Globus pallidus (tissue), 1 donor: ENCODE results near the gene OR13J1.

Experiments used
- DNase-seq: peaks from one replicate; pipeline ENCODE4 v3.0.0-alpha.2; 2015; ENCODE audit warnings: low spot score

Gene OR13J1

DNA sequence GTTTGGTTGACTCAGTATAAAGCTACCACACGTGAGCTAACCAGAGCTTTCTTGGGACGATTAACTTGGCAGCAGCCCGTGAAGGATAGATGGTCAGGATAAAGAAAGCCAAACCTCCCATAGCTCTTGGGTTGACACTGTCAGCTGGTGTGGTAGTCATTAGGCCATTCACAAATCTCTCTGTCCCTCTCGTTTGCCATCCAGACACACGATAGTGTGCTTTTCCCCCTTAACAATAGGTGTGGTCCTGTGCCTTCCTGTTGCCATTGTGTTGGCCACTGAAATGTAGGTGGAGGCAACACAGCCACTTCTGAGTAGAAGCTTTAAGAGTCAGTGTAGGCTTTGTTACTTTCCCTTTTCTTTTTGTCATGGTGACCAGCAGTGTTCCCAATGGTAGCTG, 11.7 kb downstream of the OR13J1 start:
- no peak for DNase-seq

DNA sequence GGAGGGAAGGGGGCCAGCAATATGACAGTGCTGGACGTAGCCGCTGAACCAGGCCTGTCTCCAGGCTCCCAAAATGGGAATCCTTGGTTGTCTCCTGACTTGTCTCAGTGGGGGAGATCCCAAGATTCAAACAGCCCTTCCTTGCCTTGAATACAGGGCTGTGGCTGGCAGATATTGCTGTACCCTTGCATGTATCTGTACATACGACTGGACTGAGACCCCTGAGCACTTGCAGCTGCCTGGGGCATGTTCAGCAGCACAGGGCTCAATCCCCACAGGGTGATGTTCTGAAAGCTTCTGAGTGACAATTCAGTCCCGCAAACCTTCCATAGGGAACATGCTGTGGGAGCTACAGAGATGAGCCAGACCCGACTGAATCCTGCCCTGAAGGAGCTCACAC, 13.3 kb downstream of the OR13J1 start:
- DNase-seq, result no peak

DNA sequence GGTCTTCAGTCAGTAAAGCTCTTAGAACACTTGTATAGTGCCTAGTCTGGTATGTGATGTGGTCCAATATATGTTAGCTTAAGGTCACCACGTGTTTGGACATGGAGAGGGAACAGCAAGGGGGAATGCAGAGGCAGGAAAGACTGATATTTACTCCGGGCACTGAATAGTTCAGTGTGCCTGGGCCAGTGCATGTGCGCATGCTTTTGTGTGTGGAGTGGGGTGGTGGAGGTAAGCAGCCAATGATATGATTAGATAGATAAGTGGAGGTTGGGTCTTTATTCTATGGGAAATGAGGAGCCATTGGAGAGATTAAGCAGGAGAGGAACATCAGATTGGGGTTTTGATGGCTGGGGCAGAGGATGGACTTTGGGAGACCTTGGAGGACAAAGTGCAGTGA, 14.0 kb downstream of the OR13J1 start:
- DNase-seq, result no peak

DNA sequence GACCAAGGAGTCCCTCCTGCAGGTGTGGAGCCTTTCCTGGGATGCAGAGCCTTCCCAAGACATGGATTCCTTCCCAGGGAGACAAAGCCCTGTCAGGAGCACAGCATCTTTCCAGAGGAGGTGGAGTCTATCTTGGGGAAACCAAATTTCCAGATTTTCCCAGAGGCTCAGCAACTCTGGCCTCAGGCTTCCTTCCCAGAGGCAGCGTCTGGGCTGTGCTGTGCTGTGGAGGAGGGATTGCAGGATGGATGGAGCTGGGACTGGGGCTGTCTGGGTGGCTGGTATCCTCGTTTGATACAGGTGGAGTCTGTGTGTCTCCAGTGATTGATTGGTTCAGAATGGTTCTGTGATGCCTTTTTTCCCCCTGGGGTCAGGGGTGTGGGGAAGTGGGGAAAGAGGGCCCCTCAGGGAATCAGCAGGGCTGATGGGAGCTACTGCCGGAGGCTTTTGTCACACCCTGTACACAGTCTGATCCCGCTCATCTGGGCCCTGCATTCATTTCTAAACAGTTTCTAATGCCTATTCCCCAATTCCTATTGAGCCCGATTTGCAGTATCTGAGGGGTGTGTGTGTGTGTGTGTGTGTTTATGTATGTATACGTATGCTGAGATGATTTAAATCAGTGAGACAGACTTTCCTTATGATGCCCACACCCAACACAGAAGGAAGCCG, 16.0 kb downstream of the OR13J1 start:
- DNase-seq, result no peak

GRCh38 chr9:35852876-35853865, 17.0 kb downstream of the OR13J1 start:
- DNase-seq, result no peak

GRCh38 chr9:35852267-35852815, 17.9 kb downstream of the OR13J1 start:
- no peak for DNase-seq

DNA sequence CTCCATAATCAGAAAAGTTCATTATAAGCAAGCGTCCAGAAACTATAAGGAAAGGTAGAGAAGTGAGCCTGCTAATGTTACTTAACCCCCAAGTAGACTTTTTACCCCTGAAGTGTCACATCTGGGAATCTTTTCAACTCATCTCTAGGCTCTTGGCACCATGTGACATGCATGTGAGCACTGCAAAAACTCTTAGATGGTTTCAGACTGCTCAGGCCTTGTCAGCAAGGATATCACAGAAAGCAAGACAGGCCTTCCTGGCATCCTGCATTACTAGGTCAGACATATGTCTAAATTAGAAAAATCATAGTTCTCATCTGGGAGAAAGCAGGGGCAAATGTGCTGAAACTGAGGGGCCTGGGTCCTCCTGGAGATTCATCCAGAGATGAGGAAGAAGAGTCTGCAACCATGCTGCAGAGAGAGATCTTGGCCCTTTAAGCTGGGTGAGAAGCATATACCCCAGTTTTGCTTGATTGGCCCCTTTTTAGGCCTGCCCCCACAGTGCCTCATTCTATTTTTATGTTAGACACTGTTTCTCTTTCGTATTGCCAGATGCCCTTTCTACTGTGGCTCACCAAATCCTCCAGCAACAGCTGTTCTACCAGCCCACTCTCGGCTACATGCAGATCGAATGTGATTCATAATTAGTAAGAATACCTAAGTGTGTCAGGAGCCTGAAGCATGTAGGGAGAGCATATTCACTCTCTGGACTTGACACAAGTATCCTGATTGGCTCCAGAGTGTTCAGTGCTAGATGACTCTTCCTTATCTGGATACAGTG, 22.2 kb downstream of the OR13J1 start:
- no peak for DNase-seq

- DNase-seq, result no peak
Measured at GRCh38 chr9:35845824-35846771, 24.1 kb downstream of the OR13J1 start.

DNA sequence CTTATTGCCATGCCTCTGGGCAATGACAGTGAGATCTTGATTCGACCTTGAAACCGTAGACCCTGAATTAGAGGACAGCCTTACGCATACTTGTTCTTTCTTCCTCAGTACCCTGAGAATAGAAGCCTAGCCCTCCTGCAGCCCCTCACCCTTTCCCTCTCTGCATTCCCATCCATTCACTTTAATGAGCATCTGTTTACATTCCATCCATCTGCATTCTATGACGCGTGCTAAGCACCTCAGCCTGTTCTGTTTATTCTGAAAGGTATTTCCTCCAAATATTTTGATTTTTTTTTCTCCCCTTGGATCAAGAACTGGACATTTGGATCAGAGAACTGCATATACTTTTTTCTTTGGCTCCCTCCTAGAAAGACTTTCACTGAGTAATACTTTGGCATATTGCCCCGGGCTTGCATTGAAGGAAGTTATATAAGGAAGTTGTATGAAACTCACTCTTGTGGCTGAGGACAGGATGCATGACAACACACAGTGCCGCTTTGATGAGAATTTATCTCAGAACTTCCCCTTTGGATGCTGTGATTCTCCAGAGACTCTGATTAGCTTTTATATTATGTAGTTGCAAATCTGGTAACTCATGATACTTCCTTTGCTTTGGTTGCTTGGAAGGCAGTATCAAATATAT, 25.5 kb downstream of the OR13J1 start:
- DNase-seq, result peak; percentile 61

DNA sequence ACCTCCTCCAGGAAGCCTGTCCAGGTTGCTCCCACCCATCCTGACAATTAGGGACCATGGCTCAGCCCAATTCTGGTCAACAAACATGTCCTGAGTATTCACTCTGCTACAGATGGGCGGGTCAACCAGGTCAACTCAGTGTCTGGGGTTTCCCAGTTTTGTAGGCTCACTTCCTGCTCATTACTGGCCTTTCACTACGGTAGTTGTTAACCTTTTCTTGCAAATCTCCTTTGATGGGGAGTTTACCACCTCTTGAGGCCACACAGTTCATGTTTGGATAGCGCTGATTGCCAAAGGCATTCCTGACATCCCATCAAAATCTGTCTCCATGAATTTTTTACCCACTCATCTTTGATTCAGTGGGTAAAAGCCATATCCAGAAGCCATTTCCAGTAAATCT, 27.4 kb downstream of the OR13J1 start:
- DNase-seq, result no peak

- DNase-seq, result no peak
Measured at GRCh38 chr9:35842020-35842745, 28.0 kb downstream of the OR13J1 start.

- no peak for DNase-seq
Measured at GRCh38 chr9:35841645-35841900, 28.6 kb downstream of the OR13J1 start.

- DNase-seq, result no peak
Measured at GRCh38 chr9:35840881-35841644, 29.1 kb downstream of the OR13J1 start.

GRCh38 chr9:35839926-35840325, 30.3 kb downstream of the OR13J1 start:
- DNase-seq, result no peak

DNA sequence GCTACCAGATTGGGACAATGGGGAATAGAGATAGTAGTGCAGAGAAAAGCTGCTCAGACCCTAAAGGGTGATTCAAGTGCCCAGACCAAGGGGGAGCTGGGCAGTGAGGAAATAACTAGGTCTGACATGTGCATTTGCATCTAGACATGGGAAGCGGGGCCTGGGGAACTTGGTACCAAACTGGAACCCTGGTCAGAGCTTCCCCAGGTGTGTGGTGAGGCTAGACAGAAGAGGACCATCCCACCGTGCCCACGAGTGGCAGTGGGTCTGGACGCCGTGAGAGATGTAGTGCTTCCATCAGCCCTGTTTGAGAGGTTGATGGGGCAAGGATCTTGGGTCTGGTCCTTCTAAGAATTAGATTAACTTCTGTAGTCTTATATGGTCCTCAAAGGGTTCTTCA, 33.6 kb downstream of the OR13J1 start:
- DNase-seq, result no peak

GRCh38 chr9:35835766-35836165, 34.4 kb downstream of the OR13J1 start:
- no peak for DNase-seq

- no peak for DNase-seq
Measured at GRCh38 chr9:35835216-35835632, 35.0 kb downstream of the OR13J1 start.

DNA sequence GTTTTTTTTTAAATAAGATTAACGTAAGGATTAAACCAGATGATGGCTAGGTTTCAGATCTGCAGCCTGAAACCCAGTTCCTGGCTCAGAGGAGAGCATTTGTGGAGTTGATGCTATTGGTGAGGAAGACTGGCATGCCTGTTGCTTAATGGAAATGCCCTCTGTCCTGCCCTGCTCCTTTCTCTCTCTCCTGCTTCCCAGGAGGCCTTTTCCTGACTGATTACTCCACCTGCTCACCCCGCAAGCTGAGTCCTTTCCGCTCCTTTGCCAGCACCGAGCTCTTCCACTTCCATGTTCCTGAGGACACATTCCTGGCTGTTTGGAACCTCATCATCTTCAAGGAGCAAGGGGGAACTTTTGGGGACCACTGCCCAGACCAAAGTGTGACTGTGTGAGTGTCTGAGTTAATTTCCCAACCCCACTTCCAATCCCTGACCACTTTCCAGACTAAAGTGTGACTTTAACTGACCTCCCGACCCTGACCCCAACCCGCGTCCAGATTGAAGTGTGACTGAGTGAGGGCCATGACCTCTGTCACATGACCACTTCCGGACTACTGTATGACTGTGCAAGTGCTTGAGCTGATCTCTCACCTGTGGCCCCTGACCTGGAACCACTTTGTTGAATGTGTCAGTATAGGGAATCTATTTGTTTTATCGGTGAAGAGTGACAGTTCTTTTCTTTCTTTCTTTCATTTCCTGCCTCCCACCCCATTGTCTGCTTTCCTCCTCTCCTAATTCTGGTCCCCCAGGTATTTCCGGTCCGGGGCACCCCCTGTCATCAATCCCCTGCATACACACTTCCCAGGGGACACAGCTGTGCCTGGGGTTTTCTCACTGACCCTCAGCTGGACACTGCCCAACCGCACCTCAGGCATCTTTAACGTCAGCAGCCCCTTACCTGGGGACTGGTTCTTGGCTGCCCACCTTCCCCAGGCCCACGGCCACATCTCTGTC, 35.7 kb downstream of the OR13J1 start:
- DNase-seq, result no peak
